Activated T-helper 9 cell treated with anti-CD3 and anti-CD28 coated beads, Interleukin-2, amount 50 U/mL, for 16 hours (primary cell): ENCODE results near the gene LPIN1.

ENCODE experiments used
- DNase-seq: peaks from one replicate; pipeline ENCODE4 v3.0.0-alpha.2; 2020; ENCODE audit warnings: low read depth

LPIN1 gene

DNA sequence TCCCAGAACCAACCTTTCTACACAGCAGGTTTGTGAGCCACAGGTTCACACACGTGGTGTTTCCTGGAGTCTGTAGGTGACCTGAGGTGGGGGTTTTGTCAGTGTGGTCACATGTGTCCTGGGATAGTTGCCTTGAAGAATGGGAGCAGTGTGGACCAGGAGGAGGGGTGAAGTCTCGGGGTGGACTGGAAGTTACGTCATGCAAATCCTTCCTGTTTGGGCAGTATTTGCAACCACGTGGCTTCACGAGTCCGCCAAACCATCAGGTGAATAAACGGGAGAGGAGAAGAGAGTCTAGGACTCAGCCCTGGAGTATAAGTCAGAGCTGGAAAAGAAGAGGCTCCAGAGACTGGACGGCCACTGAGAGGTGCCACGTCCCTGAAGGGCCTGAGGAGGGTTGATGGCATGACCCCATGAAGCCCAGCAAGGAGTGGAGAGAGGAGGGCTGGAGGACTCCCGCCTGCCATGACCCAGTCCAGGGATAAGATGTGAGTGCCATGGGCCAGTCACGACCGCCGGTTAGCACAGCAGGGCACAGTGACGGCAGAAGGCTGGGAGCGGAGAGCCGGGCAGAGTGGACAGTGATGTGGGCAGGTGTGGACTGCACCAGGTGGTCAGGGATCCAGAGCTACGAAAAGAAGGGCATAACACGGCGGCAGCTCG lies 16.5 kb downstream of the LPIN1 start:
- DNase-seq, result no peak

DNA sequence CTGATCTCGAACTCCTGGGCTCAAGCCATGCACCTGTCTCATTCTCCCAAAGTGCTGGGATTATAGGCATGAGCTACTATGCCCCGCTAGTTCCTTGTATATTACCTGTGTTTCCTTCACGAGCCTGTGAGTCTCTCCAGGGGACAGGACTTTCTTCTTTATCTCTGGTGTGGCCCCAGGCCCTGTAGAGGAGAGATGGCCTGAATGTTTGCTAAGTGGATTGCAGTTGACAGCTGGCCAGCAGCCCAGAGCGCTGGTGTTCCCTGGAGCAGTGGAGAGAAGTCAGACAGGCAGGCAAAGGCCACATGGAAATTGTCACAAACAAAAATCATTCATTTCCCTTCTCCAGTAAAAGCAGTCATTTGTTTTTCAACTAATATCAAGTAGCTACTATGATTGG lies 17.9 kb downstream of the LPIN1 start:
- no peak for DNase-seq

DNA sequence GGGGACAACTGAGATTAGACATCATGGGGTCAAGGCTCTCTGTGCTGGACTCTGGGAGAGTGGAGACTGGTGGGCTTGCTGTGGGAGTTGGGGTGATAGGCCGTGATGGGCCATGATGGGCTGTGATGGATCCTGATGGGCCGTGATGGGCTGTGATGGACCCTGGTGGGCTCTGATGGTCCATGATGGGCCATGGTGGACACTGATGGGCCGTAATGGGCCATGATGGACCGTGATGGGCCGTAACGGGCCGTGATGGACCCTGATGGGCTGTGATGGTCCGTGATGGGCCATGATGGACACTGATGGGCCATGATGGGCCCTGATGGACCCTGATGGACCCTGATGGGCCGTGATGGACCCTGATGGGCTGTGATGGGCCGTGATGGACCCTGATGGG lies 18.5 kb downstream of the LPIN1 start:
- no peak for DNase-seq

DNA sequence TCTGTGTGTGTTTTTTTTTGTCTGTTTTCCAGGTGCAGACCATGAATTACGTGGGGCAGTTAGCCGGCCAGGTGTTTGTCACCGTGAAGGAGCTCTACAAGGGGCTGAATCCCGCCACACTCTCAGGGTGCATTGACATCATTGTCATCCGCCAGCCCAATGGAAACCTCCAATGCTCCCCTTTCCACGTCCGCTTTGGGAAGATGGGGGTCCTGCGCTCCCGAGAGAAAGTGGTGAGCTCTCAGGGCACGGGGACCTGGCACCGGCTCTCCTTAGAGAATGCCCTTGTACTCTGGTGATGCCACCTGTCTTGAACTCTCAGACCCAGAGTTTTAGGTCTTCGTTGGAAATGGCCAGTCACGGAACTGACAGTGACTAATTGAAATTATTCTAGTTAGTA lies 19.1 kb downstream of the LPIN1 start:
- DNase-seq, result no peak

DNA sequence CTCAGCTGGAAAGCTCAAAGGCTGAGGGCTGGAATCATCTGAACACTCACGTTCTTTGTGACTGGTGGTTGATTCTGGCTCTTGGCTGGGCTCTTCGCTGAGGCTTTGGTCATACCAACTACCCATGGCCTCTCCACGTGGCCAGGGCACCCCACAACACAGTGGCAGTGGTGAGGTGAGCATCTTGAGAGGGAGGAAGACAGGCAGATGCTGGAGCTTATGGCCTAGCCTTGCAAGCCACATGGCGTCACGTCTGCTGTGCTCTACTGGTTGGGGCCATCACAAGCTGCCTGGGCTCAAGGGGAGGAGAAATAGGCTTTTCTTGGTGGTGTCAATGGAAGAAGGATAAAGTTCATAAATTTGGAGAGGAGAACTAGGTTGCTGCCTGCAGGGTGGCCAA lies 19.6 kb downstream of the LPIN1 start:
- no peak for DNase-seq

DNA sequence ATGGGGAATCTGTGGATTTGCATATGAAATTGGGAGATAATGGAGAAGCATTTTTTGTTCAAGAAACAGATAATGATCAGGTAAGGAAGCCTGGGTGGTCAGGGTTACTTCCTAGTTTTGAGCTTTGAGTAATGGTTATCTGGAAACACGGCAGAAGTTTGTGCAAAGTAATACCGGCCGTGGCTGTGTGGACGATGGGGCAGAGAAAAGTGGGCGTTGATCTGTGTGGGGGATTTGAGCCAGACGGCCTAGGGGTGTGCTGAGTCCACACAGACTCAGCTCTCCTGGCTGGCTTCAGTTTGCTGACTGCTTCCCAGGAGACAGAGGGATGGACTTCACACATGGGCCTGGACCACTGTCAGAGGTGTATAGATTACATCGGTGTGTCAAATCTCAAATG lies 21.3 kb downstream of the LPIN1 start:
- DNase-seq, result no peak

DNA sequence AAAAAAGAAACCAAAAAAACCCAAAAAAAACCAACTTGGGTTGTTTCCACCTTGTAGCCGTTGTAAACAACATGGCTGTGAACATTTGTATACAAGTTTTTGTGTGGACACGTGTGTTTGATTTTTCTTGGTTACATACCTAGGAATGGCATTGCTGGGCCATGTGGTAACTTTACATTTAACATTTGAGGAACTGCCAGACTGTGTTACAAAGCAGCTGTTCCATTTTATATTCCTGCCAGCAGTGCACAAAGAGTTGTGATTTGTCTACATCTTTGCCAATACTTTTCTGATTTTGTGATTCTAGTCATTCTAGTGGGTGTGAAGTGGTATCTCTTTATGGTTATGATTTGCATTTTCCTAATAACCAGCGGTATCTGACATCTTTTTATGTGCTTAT lies 22.5 kb downstream of the LPIN1 start:
- no peak for DNase-seq

DNA sequence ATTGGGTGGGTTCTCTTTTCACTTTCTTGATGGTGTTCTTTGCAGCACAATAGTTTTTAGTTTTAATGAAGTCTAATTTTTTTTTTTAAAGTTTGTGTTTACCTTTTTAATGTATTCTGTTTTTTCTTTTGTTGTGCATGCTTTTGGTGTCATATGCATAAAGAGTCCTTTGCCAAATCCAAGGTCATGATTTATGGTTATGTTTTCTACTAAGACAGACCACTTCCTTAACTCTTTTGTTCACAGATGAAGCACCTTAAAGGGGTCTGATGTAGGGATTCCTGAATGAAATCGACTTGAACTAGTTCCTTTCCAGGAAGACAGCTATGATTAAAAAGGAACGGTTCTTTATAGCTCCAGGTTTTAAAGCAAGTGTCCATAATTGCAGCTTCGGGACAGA lies 23.1 kb downstream of the LPIN1 start:
- no peak for DNase-seq

DNA sequence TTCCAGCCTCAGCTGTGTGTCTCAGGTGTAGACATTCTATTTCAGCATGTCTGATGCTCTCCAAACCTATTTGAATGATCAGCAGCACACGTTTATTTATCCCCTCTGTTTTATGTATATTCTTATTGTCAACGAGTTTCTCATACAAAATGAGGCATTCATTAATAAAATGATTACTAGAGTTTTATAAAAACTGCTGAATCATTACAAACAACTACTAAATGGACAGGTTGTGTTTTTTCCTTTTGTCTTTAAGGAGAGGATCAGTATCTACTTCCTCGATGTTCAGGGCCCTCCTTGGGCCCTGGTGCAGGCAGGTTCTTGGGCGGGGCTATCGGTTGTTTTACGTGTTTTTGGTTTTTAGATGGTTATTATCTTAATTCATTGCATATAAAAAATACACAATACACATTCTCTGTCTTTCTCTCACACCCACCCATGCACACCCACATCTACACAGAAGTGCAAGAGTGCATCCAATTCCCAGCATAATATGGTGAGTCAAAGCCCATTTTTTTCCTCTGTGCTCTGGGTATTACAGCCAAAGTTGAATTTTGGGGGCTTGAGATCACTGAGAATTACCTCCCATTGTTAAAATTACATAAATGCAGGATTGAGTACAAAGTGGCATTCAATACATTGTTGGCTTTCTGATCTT lies 24.2 kb downstream of the LPIN1 start:
- DNase-seq, result no peak

DNA sequence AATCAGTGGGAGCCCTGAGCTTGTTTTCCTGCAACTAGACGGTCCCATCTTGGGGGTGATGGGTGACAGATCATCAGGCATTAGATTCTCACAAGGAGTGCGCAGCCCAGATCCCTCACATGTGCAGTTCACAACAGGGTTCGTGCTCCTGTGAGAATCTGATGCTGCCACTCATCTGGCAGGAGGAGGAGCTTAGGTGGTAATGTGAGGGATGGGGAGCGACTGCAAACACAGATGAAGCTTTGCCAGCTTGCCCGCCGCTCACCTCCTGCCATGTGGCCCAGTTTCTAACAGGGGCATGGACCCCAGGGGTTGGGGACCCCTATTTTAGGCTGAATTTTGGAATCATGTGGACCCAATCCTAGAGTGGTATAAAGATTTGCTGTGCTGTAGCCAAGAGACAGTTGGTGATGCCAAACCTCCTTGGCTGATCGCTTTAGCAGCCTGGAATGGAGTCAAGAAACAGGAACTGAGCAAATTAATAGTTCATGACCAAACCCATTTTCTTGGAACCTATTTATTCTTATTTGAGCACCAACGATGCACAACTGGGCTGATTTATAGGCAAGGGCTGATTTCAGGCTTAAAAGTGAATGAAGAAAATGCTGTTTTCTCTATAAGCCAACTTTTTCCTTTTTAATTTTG lies 25.7 kb downstream of the LPIN1 start:
- DNase-seq, result no peak

DNA sequence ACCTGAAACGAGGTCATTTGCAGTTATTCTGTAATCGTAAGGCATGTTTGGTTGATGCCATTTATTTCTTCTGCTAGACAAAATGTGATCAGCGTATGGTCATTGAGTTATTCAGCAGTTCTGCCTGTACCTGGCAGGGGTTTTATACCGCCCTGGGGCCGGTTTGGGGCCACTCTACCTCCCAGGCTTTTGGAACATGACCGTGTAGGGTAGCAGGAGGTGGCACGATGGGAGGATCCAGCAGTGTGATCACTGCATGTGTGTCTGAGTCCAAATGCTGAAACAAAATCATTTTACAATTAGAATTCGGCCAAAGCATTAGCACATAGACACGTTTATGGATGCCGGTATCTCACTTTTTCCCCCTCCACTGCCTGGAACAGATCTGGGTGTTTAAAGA lies 26.7 kb downstream of the LPIN1 start:
- no peak for DNase-seq

DNA sequence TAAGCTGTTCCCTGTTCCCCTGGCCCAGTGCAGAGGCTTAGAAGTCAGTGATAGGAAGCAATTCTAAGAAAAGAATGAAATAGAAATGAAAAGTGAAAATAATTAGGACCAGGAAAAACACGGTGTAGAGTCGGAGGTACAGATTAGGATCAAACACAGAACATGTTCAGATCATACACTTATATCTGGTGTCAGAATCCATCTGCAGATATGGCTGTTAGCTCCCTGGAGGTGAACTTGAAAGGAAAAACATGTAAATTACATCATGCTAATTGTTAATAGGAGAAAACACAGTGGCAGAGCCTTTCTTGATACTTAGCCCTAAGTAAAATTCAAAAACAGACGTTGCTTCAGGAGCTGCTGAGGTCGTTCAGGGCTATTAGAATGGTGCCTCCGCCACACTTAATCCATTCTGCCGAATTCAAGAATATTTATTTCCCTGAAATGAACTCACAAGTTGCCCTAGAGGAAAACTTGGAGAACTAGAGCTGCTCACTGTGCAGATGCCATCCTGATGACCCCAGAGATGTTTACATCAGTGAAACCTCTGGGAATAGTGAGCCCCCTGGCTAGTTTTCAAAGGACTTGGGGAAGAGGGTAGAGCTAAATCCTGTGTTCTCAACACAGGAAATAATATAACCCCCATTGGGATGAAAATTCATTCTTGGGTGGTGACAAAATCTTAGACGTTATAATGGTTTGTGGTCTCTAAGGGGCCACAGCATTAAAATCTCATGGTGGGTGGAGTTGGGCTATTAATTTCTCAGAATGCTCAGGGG lies 27.5 kb downstream of the LPIN1 start:
- DNase-seq, result no peak

DNA sequence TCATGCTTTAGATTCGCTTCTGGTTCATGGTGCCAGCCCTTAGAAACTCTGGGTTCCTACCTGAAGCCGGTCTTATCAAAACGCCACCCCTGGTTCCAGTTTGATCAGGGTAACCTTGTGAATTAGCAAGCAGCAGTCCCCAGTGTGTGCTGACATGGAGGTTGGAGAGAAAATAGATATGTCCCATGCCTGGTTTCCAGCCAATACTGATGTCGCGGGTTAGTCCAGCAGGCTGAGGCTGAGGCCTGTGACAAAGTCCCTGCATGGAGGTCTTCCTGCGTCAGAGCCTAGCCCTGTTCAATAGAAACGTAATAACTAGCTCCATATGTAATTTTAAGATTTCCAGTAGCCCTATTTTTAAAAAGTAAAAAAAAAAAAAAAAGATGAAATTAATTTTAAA lies 28.2 kb downstream of the LPIN1 start:
- DNase-seq, result no peak

DNA sequence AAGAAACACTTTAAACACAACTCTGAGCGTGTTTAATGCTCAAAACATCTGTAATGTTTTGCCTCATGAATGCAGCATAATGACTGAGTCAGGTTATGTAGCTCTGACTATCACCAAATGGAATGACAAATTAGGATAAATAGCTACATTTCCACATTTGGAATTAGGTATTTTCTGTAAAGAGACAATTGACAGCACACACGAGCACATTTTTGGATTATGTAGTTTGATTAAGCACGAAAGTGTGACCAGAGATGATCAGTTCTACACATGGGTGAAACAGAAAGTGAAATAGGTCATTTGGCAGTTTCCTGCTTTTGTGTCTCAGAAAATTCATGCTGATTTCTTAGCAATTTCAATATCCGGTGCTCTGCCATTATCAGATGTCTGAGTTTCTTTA lies 29.0 kb downstream of the LPIN1 start:
- DNase-seq, result no peak

DNA sequence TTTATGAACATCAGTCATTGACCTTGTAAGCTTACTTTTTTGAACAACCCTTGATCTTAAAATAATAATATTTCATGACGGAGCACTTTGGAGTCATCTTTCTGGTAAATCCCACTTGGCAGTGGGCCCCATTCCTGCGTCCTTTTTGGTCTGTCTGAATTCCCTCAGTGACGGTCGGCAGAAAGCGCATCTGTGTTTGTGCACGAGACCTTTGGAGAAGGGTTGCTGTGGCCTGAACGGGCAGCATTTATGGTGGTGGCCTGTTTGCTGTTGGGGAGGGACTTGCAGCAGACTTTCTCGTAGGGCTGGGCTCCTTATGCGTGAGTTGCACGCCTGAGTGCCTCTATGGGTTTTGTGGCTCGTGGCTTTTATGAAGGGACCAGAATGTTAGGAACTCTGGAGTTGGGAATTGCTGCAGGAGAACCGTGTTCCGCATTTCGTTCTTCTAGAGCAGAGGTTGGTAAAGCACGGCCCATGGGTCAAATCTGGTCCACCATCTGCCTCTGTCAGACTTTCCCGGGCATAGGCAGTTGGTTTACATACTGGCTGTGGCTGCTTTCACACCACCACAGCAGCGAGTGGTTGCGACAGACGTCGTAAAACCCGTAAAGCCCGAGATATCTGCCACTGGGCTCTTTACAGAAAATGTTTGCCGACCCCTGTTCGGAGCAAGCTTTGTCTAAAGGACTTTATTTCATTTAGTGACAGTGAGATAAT lies 30.8 kb downstream of the LPIN1 start:
- DNase-seq, result no peak

DNA sequence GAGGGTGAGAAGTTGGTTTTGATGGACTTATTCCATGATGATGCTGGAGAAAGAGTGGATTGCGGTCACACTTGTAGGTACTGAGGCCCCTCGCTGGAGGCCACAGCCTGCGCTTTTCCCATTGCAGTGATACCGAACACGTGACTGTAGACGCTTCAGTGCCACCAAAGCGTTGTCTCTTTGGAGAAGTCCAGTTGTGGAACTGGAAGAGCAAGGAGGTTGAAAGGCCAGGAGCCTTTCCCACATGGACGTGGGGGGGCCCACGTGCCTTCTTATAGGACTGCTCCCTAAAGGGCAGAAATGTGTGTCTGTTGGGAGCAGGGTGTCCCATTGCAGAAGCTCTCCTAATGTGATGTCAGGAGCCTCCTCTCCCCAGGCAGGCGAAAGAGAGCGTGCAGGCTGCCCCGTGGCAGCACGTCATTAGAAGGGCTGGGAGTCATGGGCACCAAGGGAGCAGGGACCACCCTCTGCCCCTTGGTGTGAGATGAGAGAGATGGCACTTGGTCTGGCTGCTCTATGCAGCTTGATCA lies 31.5 kb downstream of the LPIN1 start:
- no peak for DNase-seq

DNA sequence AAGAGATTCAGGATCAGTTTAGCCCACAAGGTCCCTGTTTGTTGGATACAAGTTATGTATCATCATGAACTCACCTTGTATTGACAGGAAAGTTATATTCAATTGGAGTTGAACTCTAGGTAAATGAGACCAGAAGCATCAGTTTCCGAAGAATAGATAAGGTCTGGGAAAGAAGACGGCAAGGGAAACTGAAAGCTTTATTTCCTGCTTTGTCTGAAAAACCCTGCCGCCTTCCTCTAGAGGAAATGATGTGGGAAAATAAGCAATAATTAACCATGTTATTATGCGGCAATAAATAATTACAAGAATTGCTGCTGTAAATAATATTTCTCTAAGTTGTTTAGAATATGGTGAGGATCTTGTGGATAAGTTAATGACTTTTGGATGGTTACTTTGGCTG lies 32.0 kb downstream of the LPIN1 start:
- DNase-seq, result no peak

DNA sequence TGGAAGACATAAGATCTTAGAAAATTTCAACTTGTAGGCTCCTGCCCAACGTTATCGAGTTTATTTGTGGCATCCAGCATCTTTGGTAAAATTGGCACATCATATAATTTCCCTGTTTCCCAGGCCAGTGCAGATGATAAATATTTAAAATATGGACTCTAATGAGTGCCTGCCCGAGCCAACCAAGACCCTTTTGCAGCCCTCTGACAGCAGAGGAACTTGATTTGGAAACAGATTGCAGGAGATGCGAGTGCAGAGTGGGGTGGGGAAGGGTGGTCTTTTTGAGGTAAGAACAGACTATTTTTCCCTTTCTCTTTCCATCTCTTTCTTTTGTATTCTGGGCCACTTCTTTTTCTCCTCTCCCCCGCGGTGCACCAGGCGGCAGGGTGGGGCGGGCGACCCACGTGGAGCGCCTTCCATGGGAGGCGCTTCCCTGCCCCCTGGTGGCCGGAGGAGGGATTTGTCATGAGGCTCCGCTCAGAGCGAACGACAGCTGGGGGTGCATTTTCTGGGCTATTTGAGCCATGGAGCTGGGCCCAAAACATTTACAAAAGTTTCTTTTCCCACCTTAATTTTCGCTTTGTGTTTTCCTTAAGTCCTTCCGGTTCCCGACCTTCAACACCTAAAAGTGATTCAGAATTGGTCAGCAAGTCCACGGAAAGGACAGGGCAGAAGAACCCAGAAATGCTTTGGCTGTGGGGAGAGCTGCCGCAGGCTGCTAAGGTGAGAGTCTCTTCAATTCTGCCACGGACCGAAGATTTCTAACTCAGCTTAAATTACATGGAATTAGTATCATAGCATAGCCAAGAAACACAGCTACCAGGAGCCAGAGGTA lies 32.7 kb downstream of the LPIN1 start:
- DNase-seq, result peak; percentile 82

DNA sequence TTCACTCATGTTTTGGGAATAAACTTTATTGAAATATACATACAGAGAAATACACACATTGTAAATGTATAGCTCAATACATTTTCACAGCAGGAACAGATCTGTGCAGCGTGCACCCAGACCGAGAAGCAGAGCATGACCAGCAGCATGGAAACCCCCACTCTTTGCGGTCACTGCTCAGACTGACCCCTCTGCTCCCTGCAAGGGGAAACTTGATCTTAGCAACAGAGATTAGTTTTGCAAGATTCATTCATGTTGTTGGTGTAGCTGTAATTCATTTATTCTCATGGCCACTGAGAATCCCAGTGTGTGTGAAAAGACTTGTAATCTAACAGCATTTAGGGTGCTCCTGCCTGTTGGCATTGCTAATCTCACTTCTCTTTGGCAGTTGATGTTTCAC lies 35.2 kb downstream of the LPIN1 start:
- DNase-seq, result no peak

DNA sequence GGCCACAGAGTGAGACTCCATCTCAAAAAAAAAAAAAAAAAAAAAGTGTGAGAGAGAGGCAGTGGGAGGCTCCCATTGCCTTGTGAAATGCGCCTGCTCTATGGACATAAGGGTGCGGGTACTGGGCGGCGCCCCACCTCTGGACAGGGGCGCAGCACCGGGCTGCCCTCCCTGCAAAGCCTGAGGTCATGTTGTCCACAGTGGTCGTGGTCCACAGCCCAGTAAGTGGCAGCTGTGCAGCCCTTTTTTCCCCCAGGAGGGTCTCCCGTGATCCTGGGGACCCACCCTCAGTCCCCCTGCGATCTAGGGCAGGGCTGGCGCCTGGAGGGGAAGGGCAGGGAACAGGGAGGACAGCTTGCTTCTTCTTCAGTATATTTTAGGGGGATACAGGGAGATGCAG lies 37.8 kb downstream of the LPIN1 start:
- DNase-seq, result no peak
